GM19193 (cell line): ENCODE results near the gene VPS13D.

ENCODE experiments used
- POLR2A ChIP-seq: IDR thresholded peaks from 4 replicates; pipeline ENCODE4 v1.6.1; 2011; ENCODE audit not compliant: insufficient read depth, insufficient read length; ENCODE audit errors: extremely low read depth

VPS13D gene

GRCh38 chr1:12546771-12547585 is 317.1 kb downstream of the VPS13D start:
- no peak for TF ChIP-seq POLR2A

- TF ChIP-seq POLR2A = no peak
Measured at GRCh38 chr1:12547586-12548225, 317.9 kb downstream of the VPS13D start.

- no peak for TF ChIP-seq POLR2A
Measured at GRCh38 chr1:12548279-12548972, 318.6 kb downstream of the VPS13D start.

GRCh38 chr1:12548973-12549459 is 319.2 kb downstream of the VPS13D start:
- TF ChIP-seq POLR2A = no peak

- TF ChIP-seq POLR2A = no peak
Measured at GRCh38 chr1:12549460-12550349, 319.9 kb downstream of the VPS13D start.

- no peak for TF ChIP-seq POLR2A
Measured at GRCh38 chr1:12551584-12551983, 321.8 kb downstream of the VPS13D start.

GRCh38 chr1:12552111-12552888 is 322.5 kb downstream of the VPS13D start:
- no peak for TF ChIP-seq POLR2A

GRCh38 chr1:12552951-12553921 is 323.4 kb downstream of the VPS13D start:
- no peak for TF ChIP-seq POLR2A

GRCh38 chr1:12553963-12554362 is 324.1 kb downstream of the VPS13D start:
- no peak for TF ChIP-seq POLR2A

- TF ChIP-seq POLR2A = no peak
Measured at GRCh38 chr1:12554521-12555305, 324.9 kb downstream of the VPS13D start.

GRCh38 chr1:12555411-12556367 is 325.9 kb downstream of the VPS13D start:
- no peak for TF ChIP-seq POLR2A
